ENCODE results near the gene CACNA2D2.

The CACNA2D2 gene

DNA sequence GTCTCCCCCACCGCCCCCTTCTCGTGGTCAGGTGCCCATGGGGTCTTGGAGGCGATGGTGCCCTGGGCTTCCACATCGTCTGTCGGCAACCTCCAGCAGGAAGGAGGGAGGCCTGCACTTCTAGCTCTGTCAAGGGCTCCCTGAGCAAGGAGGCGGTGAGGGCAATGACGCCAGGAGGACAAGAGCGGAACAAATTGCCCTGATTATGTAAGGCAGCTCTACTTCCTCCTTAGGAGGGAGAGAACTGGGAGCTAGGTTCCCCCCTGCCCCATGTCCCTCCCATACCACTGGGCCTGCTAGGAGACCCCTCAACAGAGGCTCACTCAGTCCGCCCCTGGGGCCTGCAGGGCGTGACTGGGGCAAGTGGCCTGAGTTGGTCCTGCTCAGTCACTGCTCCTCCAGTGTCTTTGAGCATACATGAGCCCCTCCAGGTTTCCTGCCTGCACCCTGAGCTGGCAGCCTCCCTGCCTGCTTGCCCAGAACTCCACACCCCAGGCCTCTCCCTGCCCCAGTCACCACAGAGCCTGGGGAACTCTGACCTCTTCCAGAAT, 56.1 kb downstream of the CACNA2D2 start:
- H3K4me3 ChIP-seq (ENCODE audit: low read depth, low read length): no peak overlapping the region
- DNase-seq (ENCODE audit: low read depth, low spot score): no peak
- CTCF ChIA-PET: interaction anchor here (1.5 kb wide), 1 partner anchor 9 kb away, joined by 5 read pairs; no protein-coding TSS in a partner anchor
- POLR2A ChIA-PET: no interaction called here
- TF ChIP-seq CTCF (IDR thresholded peaks at IDR 0.05; ENCODE audit: insufficient read depth, low read length, missing control alignments): no peak

DNA sequence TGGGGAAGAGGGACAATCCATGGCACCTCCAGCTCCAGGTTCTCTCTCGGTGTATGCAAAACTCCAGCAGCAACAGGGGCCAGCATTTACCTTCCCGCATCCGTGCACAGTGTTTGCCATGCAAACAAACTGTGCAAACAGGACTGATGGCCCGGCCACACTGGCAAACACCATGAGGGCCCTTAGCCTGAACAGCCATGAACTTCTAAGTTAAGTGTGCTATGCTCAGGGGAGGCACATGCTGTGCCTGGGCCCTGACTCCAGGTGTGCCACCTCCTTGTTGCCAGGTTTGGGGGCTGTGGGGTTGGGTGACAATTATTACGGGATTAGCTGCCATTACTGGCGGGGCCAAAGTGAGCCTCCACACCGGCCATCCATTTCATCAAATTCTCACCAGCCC, 57.5 kb downstream of the CACNA2D2 start:
- DNase-seq (ENCODE audit: low read depth, low spot score): no peak
- CTCF ChIA-PET: interaction anchor here (1.1 kb wide), 1 partner anchor 97 kb away, joined by 3 read pairs; no protein-coding TSS in a partner anchor
- TF ChIP-seq CTCF (IDR thresholded peaks at IDR 0.05; ENCODE audit: insufficient read depth, low read length, missing control alignments): no peak
- POLR2A ChIA-PET: interaction anchor here (0.6 kb wide), 1 partner anchor 1114 kb away, joined by 3 read pairs; no protein-coding TSS in a partner anchor
- no peak overlapping the region for H3K4me3 ChIP-seq (ENCODE audit: low read depth, low read length)

GRCh38 chr3:50444782-50445181, 58.7 kb downstream of the CACNA2D2 start:
- no peak overlapping the region for H3K4me3 ChIP-seq (ENCODE audit: low read depth, low read length)
- POLR2A ChIA-PET: no interaction called here
- CTCF ChIA-PET: no interaction called here
- no peak for TF ChIP-seq CTCF (IDR thresholded peaks at IDR 0.05; ENCODE audit: insufficient read depth, low read length, missing control alignments)
- no peak for DNase-seq (ENCODE audit: low read depth, low spot score)

- DNase-seq (ENCODE audit: low read depth, low spot score): no peak
- POLR2A ChIA-PET: no interaction called here
- no peak overlapping the region for H3K4me3 ChIP-seq (ENCODE audit: low read depth, low read length)
- no peak for TF ChIP-seq CTCF (IDR thresholded peaks at IDR 0.05; ENCODE audit: insufficient read depth, low read length, missing control alignments)
- CTCF ChIA-PET: no interaction called here
These were observed 59.2 kb downstream of the CACNA2D2 start for GRCh38 chr3:50444213-50444612.

DNA sequence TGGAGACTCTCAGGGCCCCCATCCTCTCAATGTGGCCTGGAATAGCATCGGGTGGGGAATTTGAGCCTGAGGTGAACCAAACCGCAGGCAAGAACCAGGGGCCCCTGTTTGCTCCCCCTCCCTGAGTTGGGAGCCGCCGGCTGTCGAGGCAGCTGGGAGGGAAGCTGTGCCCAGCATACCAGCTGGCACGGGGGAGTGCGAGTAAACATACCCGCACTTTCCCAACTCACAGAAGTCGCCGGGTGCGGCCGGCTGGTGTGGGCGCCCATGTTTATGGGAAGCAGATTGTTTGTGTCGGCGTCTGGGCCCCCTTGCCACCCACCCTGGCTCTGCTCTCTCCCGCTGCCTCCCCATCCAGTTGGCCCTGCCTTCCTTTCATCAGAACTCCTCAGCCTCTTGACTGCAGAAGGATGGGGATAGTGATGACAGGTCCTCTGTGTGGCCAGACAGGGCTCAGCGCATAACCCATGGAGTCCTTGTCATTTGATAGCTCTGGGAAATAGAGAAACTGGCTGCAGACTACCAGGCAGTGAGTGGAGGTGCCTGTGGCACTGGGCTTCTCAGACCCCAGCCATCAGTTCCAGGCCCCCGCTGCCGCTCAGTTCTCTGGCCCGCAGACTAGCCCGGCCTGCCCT, 60.4 kb downstream of the CACNA2D2 start:
- no peak for DNase-seq (ENCODE audit: low read depth, low spot score)
- POLR2A ChIA-PET: no interaction called here
- CTCF ChIA-PET: interaction anchor here (1.2 kb wide), 1 partner anchor 99 kb away, joined by 4 read pairs; no protein-coding TSS in a partner anchor
- TF ChIP-seq CTCF (IDR thresholded peaks at IDR 0.05; ENCODE audit: insufficient read depth, low read length, missing control alignments): no peak
- H3K4me3 ChIP-seq (ENCODE audit: low read depth, low read length): no peak overlapping the region

DNA sequence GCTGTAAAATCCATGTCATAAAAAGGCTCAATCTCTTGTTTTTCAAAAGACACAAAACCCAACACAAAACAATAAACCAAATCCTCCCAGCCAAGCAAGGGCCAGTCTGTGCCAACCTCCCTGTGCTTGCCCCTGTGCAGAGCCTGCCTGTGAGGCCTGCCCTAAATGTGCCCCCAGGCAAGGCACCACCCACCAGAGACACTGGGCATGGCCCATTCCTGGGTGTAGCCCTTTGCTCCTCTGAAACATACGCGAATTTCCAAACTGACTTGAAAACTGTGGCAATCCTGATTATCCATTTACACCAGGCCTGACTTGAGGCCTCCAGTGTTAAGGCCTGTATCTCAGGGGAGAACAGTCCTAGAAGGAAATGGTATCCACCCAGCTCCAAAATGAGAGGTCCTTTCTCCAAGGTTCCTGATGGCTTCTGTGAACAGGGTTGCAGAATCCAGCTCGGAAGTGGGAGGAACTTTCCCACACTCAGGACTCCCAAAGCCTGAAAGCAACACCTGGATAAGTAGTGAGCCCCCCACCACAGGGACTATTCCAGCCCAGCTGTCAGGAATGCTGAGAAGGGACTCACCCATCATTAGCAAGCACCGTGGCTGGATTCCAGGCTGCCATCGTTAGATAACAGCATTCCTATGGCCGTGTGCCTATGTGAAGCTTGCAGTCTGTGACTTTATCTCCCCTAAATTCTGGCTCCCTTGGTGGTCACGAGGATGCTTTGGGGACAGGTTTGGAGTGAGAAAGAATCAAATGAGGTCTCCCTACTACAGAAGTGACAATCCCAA, 61.8 kb downstream of the CACNA2D2 start:
- ChIA-PET CTCF (interaction anchor here (1.2 kb wide), 1 partner anchor 100 kb away, joined by 4 read pairs; no protein-coding TSS in a partner anchor), POLR2A (no interaction called here)
- TF ChIP-seq CTCF (IDR thresholded peaks at IDR 0.05; ENCODE audit: insufficient read depth, low read length, missing control alignments): no peak
- DNase-seq (ENCODE audit: low read depth, low spot score): no peak
- H3K4me3 ChIP-seq (ENCODE audit: low read depth, low read length): no peak overlapping the region
